HCEC 1CT (cell line): ENCODE results near the gene HOXA1.

Experiments used
- DNase-seq: peaks from one replicate; pipeline ENCODE4 v3.0.0-alpha.2; 2017

The HOXA1 gene

GRCh38 chr7:27116031-27116961, 20.5 kb upstream of the HOXA1 start:
- DNase-seq, result peak; percentile 24

GRCh38 chr7:27115221-27116026, 19.6 kb upstream of the HOXA1 start:
- DNase-seq, result peak; percentile 88

GRCh38 chr7:27114881-27115220, 19.1 kb upstream of the HOXA1 start:
- DNase-seq, result no peak

GRCh38 chr7:27113991-27114769, 18.4 kb upstream of the HOXA1 start:
- peak; percentile 39 for DNase-seq

- peak; percentile 89 for DNase-seq
Measured at GRCh38 chr7:27112955-27113949, 17.5 kb upstream of the HOXA1 start.

GRCh38 chr7:27112361-27112760, 16.6 kb upstream of the HOXA1 start:
- DNase-seq, result no peak

- DNase-seq, result no peak
Measured at GRCh38 chr7:27111751-27112277, 16.0 kb upstream of the HOXA1 start.

- peak; percentile 81 for DNase-seq
Measured at GRCh38 chr7:27111042-27111750, 15.4 kb upstream of the HOXA1 start.

- DNase-seq, result peak; percentile 27
Measured at GRCh38 chr7:27110186-27111031, 14.6 kb upstream of the HOXA1 start.

GRCh38 chr7:27109466-27110185, 13.8 kb upstream of the HOXA1 start:
- no peak for DNase-seq

GRCh38 chr7:27108390-27109127, 12.8 kb upstream of the HOXA1 start:
- peak; percentile 77 for DNase-seq

- peak; percentile 72 for DNase-seq
Measured at GRCh38 chr7:27107391-27108381, 11.9 kb upstream of the HOXA1 start.

GRCh38 chr7:27106901-27107240, 11.1 kb upstream of the HOXA1 start:
- no peak for DNase-seq

- DNase-seq, result peak; percentile 59
Measured at GRCh38 chr7:27106181-27106900, 10.5 kb upstream of the HOXA1 start.

- no peak for DNase-seq
Measured at GRCh38 chr7:27105301-27106031, 9.7 kb upstream of the HOXA1 start.
